Activated CD4-positive, alpha-beta T cell treated with anti-CD3 and anti-CD28 coated beads, Interleukin-2, amount 10 ng/mL, durations not matched to agents 7 days and 5 days (primary cell): ENCODE results near the gene AXIN2. TPM values are rescaled to one million over a fixed set of nuclear protein-coding genes. Genes with fewer than 3 reads are reported as not detected.

Source experiments
- CTCF ChIA-PET: fragments of 350-600 bp; sonication (Branson Sonifier 250); formaldehyde crosslinking; loops from one replicate; lab custom pipeline; 2021; ENCODE audit warnings: antibody characterized with exemption; lab: Charles Lee
- POLR2A ChIA-PET: fragments of 350-600 bp; sonication (Branson Sonifier 250); formaldehyde crosslinking; loops from one replicate; lab custom pipeline; 2021; ENCODE audit warnings: antibody characterized with exemption; lab: Charles Lee
- DNase-seq: peaks from one replicate; pipeline ENCODE4 v3.0.0-alpha.2; 2020
- H3K27ac Mint-ChIP-seq: one replicate; pipeline ENCODE4 v1.8.0; 2021; ENCODE audit warnings: mild to moderate bottlenecking, moderate library complexity, mixed read lengths
- H3K27me3 Mint-ChIP-seq: one replicate; pipeline ENCODE4 v1.8.0; 2021; ENCODE audit warnings: mixed read lengths
- H3K36me3 Mint-ChIP-seq: one replicate; pipeline ENCODE4 v1.8.0; 2021; ENCODE audit warnings: low read depth, mixed read lengths
- H3K4me1 Mint-ChIP-seq: one replicate; pipeline ENCODE4 v1.8.0; 2021; ENCODE audit warnings: mixed read lengths
- H3K4me3 Mint-ChIP-seq: one replicate; pipeline ENCODE4 v1.8.0; 2021; ENCODE audit warnings: mild to moderate bottlenecking, moderate library complexity, mixed read lengths
- H3K9me3 Mint-ChIP-seq: one replicate; pipeline ENCODE4 v1.8.0; 2021; ENCODE audit warnings: mixed read lengths
- total RNA-seq, 2 experiments: library from RNA; stranded (reverse); gene quantifications; one replicate each; pipeline ENCODE4 v1.2.3, GENCODE V29; 2021

The AXIN2 gene
- total RNA-seq, 2 experiments from 2014 or later = 12.7 to 13.4 TPM

GRCh38 chr17:65536573-65537342 lies 24.7 kb downstream of the AXIN2 start:
- Mint-ChIP-seq H3K4me3 (no peak overlapping the region), H3K4me1 (peaks cover 29% of the 10 kb centered on the region), H3K36me3 (peaks cover 50% of the 10 kb centered on the region), H3K27ac (no peak overlapping the region), H3K27me3 (no peaks in the 10 kb centered on the region), H3K9me3 (peaks cover 2% of the 10 kb centered on the region)
- ChIA-PET POLR2A (no interaction called here), CTCF (interaction anchor here (1.3 kb wide), 1 partner anchor 22 kb away, joined by 3 read pairs; no protein-coding TSS in a partner anchor)
- DNase-seq = no peak

GRCh38 chr17:65535777-65536572 lies 25.5 kb downstream of the AXIN2 start:
- Mint-ChIP-seq H3K4me3 (no peak overlapping the region), H3K27ac (no peak overlapping the region), H3K36me3 (peaks cover 47% of the 10 kb centered on the region), H3K27me3 (no peaks in the 10 kb centered on the region), H3K4me1 (peaks cover 27% of the 10 kb centered on the region), H3K9me3 (peaks cover 2% of the 10 kb centered on the region)
- no peak for DNase-seq
- POLR2A ChIA-PET = no interaction called here
- CTCF ChIA-PET = no interaction called here

GRCh38 chr17:65533852-65534457 lies 27.5 kb downstream of the AXIN2 start:
- Mint-ChIP-seq H3K9me3 (no peaks in the 10 kb centered on the region), H3K36me3 (peaks cover 42% of the 10 kb centered on the region), H3K4me3 (no peak overlapping the region), H3K27ac (no peak overlapping the region), H3K4me1 (peaks cover 19% of the 10 kb centered on the region), H3K27me3 (no peaks in the 10 kb centered on the region)
- CTCF ChIA-PET = no interaction called here
- POLR2A ChIA-PET = no interaction called here
- no peak for DNase-seq

- H3K4me3 Mint-ChIP-seq = no peak overlapping the region
- ChIA-PET CTCF (interaction anchor here (0.6 to 0.9 kb wide), 2 partner anchors 202 to 239 kb away, joined by 3 to 4 read pairs; no protein-coding TSS in a partner anchor), POLR2A (no interaction called here)
- H3K4me1 Mint-ChIP-seq = peaks cover 14% of the 10 kb centered on the region
- no peaks in the 10 kb centered on the region for H3K9me3 Mint-ChIP-seq
- H3K36me3 Mint-ChIP-seq = peaks cover 42% of the 10 kb centered on the region
- no peaks in the 10 kb centered on the region for H3K27me3 Mint-ChIP-seq
- DNase-seq = no peak
- H3K27ac Mint-ChIP-seq = no peak overlapping the region
Measured at GRCh38 chr17:65533056-65533745, 28.2 kb downstream of the AXIN2 start.

GRCh38 chr17:65532101-65532890 lies 29.2 kb downstream of the AXIN2 start:
- Mint-ChIP-seq H3K9me3 (no peaks in the 10 kb centered on the region), H3K4me3 (no peak overlapping the region), H3K27me3 (no peaks in the 10 kb centered on the region), H3K27ac (no peak overlapping the region), H3K4me1 (peaks cover 12% of the 10 kb centered on the region), H3K36me3 (peaks cover 44% of the 10 kb centered on the region)
- CTCF ChIA-PET = interaction anchor here (0.9 to 1.1 kb wide), 2 partner anchors 11 to 202 kb away, joined by 3 to 4 read pairs; no protein-coding TSS in a partner anchor
- POLR2A ChIA-PET = no interaction called here
- no peak for DNase-seq

- Mint-ChIP-seq H3K4me3 (no peak overlapping the region), H3K9me3 (no peaks in the 10 kb centered on the region), H3K36me3 (peaks cover 44% of the 10 kb centered on the region), H3K27me3 (no peaks in the 10 kb centered on the region), H3K4me1 (peaks cover 12% of the 10 kb centered on the region), H3K27ac (peak overlapping the region; percentile 51)
- POLR2A ChIA-PET = no interaction called here
- CTCF ChIA-PET = interaction anchor here (0.5 to 1.1 kb wide), 2 partner anchors 12 to 1747 kb away, joined by 4 read pairs; no protein-coding TSS in a partner anchor
- no peak for DNase-seq
Measured at GRCh38 chr17:65531256-65532100, 30.0 kb downstream of the AXIN2 start.

- H3K27ac Mint-ChIP-seq = peak overlapping the region; percentile 43
Measured at GRCh38 chr17:65530523-65531255, 30.8 kb downstream of the AXIN2 start.

GRCh38 chr17:65529761-65530522 lies 31.5 kb downstream of the AXIN2 start:
- peaks cover 38% of the 10 kb centered on the region for H3K36me3 Mint-ChIP-seq
- no peak for DNase-seq
- CTCF ChIA-PET = interaction anchor here (1.4 kb wide), 1 partner anchor 10 kb away, joined by 4 read pairs; no protein-coding TSS in a partner anchor
- POLR2A ChIA-PET = no interaction called here
- H3K4me3 Mint-ChIP-seq = no peak overlapping the region
- no peak overlapping the region for H3K27ac Mint-ChIP-seq
- H3K9me3 Mint-ChIP-seq = no peaks in the 10 kb centered on the region
- peaks cover 6% of the 10 kb centered on the region for H3K27me3 Mint-ChIP-seq
- H3K4me1 Mint-ChIP-seq = peaks cover 15% of the 10 kb centered on the region

More at GRCh38 chr17:65530523-65531255, 30.8 kb downstream of the AXIN2 start:
- DNase-seq = no peak
- ChIA-PET CTCF (interaction anchor here (0.5 to 1.4 kb wide), 2 partner anchors 9 to 1748 kb away, joined by 4 read pairs; no protein-coding TSS in a partner anchor), POLR2A (no interaction called here)
- peaks cover 12% of the 10 kb centered on the region for H3K4me1 Mint-ChIP-seq
- H3K36me3 Mint-ChIP-seq = peaks cover 41% of the 10 kb centered on the region
- no peak overlapping the region for H3K4me3 Mint-ChIP-seq
- H3K27me3 Mint-ChIP-seq = peaks cover 4% of the 10 kb centered on the region
- H3K9me3 Mint-ChIP-seq = no peaks in the 10 kb centered on the region

GRCh38 chr17:65529040-65529633 lies 32.3 kb downstream of the AXIN2 start:
- no peak for DNase-seq
- Mint-ChIP-seq H3K4me1 (peaks cover 23% of the 10 kb centered on the region), H3K27ac (no peak overlapping the region), H3K36me3 (peaks cover 40% of the 10 kb centered on the region), H3K9me3 (no peaks in the 10 kb centered on the region), H3K27me3 (peaks cover 7% of the 10 kb centered on the region), H3K4me3 (no peak overlapping the region)
- ChIA-PET POLR2A (no interaction called here), CTCF (interaction anchor here (1.4 kb wide), 1 partner anchor 11 kb away, joined by 4 read pairs; no protein-coding TSS in a partner anchor)
